ENCODE data around the gene PPP1R14B.
A peak's percentile ranks its signal among the peaks of the same experiment; 100 is the strongest.

The PPP1R14B gene

DNA sequence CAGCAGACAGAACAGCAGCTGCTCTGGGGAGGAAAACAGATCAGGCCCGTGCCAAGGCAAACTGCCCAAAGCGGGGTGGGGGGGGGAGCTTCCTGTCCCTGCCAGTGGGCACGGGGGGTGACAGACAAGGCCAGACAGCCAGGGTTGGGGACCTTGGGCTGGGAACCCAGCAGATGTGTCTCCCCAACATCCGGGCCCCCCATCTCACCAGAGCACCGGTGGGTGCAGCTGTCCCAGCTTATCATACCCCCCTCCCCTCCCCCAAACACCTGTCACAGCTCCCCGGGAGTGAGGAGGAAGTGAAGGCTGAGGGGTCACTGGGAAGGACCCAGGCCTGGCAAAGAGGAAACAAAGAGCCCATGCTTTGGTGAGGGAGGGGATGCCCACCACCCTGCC is 1.3 kb downstream of the PPP1R14B start:
- no peak for DNase-seq

DNA sequence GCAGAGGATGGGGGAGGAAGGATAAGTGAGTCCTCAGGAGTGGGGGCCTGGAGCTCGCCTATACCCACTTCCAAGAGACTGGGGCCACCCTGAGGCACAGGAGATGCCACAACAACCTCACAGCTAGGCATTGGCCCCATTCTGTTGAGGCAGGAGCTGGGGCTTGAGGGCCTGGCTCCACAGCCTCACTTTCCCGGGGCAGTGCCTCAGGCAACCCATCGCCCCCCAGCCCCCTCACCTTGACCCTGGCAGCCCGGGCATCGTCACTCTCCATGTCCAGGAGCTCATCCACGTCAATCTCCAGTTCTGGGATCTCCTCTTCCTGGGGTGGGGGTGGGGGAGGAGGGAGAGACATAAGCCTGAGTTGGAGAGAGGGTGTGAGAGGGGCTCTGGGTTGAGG is 1.8 kb downstream of the PPP1R14B start:
- DNase-seq = no peak

DNA sequence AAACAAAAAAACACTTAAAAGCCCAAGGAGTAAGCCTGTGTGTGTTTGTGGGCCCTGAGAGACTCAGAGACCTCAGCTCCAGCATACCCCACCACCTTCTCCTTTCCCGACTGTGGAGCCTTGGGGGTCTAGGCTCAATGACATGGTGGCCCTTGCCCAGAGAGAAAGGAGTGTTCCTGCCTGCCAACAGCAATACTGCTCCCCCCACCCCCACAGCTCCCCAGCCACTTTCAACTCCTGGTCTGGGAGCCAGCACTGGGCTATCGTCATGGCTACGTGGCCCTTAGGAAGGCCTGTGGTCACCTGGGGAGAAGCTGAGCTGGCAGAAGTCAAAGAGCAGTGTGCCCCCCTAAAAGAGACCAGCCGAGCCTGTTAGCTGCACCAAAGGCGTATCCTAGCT is 2.6 kb downstream of the PPP1R14B start:
- no peak for DNase-seq

DNA sequence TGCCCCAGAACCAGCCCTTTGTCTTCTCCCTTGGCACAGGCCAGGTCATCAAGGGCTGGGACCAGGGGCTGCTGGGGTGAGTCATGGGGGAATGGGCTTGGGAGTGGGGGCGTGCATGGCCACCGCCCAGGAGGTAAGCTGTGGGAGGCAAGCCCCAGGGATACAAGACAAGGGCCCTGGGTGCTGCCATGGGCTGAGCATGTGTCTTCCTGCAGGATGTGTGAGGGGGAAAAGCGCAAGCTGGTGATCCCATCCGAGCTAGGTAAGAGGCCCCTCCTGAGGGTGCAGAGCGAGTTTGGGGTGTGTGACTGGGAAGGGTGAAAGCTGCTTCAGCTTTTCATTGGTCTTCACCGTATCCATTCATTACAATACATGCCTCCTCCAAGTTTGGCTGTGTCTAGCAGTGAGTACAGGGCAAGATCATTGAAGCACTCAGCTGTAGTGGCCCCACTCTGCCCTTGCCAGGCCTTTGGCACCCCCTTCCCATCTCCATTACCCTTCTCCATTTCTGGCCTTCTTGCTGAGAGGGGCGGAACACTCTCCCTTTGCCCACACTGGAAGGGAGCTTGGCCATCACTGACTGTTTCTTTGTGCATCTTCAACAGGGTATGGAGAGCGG is 3.4 kb downstream of the PPP1R14B start:
- no peak for DNase-seq

DNA sequence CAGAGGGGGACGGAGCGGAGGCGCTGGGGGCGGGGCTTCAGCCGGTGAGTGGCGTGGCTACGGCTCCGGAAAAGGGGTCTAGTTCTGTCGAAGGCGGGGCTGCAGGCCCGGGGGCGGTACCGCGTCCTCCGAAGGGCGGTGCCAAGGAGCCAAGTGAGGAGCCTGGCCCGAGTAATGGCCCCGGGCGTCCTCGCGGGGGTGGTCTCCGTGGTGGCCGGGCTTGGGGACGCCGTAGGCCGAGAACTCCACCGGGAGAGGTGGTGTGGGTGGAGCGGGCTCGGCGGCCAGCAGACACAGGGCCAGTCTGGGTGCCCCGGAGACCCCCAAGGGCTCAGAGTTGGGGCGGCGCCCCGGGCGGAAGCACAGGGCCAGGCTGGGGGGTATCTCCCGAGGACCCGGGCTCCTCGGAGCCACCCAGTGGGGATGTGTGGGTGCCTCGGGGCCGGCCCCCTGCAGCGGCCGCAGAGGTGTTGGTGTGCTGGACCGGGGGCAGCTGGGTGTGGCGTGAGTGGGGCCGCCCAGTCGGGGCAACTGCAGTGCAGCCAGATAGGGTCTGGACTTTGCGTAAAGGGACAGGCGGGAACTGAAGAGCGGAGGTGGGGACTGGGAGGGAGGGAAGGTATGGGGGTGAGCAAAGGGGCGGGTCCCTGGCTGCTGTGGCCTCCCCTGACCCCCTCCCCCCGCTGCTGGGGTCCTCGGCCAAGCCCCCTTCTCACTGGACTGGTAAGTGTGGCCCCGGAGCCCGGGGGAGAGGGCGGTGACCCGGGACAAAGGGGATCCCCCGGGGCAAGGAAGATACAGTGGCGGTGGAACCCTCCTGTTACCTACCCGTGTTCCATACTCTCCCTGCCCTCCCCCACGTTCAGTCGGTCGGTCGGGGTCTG is 5.0 kb downstream of the PPP1R14B start:
- peak; percentile 72 for DNase-seq

DNA sequence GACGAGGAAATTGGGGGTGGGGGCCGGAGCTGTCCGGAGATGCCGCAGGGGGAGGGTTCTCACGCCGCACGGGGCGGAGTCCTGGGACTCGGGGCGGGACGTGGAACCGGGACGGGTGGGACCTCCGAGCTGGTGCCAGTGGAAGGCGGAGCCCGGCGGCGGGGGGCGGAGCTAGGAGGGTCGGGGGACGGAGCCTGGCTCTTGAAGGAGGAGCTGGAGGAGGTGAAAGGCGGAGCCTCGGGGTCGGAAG is 5.6 kb downstream of the PPP1R14B start:
- DNase-seq = peak; percentile 99

DNA sequence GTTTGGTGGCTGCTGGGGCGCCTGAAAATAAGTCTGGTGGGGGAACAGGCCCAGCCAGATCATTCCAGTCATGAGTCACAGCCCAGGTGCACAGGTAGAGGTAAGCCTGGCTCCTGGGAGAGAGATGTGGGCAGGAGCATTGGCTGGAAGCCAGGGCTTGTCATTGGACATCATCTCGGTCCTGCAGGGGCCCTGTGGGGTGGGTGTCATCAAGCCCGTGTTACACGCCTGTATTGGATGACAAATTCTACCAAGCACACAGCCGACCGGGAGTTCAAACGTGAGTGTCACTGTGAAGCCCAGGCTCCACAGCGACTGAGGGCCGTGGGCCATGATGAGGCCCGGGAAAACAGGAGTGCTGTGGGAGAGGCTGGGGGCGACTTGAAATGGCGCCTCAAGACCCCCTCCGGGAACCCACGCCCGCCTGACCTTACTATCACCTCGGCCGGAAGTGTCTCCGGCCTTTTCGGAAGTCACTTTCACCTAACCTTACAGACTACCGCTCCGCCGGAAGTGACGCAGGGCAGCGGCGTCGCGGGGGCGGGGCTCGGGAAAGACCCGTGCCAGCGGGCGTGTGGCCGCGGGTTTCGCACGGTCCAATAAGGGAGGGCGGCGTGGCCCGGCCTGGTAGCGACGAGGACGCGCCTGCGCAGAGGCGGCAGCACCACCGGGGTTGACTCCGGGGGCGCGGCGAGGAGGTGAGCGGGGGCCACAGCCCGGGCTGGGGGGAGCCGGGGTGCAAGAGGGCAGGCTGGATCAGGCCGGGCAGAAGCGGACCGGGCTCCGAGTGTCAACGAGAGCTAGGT is 6.1 kb downstream of the PPP1R14B start, which contains the start of gene FKBP2:
TSS of gene FKBP2 (plus strand) at position 661 of the 806 bp plus-strand sequence. CDS start 1,293 bp downstream, outside the sequence.
- DNase-seq = peak; percentile 98

DNA sequence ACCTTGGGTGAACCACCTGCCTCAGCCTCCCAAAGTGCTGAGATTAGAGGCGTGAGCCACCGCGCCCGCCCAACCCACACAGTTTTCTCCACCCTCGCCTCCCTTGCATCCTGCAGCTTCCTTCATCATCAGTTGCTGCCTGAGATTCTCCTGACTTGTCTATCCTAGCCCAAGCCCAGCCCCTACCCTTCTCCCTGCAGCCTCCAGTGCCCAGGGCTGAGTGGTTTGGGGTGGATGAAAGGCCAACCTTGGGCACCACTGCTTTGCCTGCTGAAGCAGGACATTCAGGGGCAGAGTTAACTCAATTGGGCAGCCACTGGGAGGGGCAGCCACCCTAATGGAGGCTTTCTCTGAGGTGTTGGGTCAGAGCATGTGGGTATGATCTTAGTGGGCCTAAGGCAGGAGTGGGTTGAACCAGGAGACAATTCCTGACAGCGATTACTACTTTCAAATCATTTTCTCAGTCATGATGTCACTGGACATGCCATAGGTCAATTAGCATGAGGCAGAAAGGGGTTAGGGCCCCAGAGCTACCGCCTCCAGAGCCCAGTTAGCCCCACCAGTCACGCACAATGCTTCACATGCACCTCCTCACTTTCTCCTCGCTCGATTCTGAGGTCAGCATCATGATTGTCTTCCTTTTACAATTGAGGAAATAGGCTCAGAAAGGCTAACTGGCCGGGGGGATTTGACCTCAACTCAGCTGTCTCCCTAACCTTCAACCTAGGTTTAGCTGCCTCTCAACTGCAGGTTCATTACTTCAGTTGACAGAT is 6.9 kb downstream of the PPP1R14B start:
- peak; percentile 81 for DNase-seq

DNA sequence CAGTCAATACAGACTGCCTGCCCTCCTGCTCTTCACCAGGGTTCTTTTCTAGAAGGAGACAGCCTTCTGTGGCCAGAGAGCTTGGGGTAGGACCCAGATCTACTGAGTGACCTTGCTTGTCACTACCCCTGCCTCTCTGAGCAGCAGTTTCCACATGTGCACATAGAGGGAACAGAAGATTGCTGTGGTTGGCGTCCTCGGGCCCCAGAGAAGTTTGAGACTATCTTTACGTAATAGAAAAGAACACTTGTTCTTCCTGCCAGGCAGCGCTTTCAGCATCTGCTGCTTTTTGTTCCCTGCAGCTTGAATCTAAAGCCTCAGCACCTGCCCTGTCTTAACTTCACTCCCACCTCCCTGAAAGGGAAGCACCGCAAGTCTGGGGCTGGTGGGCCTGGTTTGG is 7.7 kb downstream of the PPP1R14B start:
- no peak for DNase-seq

DNA sequence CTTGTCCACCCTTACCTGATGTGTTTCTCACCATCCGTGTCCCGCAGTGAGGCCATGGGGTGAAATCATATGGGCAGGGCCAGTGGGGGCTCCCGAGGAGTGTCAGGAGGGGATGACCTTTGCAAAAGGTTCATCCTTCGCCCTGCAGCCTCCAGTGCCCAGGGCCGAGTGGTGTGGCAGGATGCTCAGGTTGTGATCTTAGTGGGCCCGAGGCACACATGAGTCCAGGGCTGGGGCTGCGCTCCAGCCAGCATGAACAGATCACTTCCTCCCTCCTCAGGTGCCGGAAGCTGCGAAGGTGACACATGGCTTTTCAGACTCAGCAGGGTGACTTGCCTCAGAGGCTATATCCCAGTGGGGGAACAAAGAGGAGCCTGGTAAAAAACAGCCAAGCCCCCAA is 8.7 kb downstream of the PPP1R14B start:
- no peak for DNase-seq

DNA sequence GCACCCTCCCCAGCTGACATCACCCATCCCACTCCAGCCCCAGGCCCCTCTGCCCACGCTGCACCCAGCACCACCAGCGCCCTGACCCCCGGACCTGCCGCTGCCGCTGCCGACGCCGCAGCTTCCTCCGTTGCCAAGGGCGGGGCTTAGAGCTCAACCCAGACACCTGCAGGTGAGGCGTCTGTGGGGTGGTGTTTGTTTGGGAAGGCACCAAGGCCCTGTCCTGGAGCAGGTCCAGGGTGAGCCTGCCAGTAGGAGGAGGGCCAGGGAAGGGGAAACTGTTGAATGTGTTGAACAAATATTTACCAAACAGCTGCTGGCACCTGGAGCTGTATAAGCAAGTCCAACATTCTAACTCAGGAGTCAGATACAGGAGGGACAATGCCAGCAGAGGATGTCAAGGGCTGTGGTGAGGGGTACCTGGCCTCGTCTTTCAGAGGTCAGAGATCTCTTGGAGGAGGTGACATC is 9.2 kb downstream of the PPP1R14B start:
- DNase-seq = no peak

DNA sequence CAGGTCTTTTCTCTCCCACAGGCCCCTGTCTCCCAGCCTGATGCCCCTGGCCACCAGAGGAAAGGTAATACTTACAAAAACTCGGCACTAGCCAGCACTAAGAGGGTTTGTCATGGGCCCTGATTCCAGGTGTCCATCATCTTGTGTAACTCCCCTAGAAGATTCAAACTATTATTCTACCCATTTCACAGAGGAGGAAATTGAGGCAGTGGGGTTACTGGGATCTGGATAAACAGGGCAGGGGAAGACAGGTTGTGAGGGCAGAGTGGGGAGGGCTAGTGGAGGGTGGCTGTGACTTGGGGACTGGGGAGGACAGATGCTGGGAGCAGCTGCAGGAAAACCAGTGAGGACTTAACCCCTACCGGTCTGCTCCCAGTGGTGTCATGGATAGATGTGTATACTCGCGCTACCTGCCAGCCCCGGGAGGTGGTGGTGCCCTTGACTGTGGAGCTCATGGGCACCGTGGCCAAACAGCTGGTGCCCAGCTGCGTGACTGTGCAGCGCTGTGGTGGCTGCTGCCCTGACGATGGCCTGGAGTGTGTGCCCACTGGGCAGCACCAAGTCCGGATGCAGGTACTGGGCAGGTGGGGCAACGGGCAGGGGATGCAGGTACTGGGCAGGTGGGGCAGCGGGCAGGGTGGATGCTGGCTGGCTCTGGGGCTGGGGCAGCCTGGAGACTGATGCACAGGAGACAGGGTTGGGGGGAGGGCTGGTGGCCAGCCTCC is 11.1 kb downstream of the PPP1R14B start:
- no peak for DNase-seq

DNA sequence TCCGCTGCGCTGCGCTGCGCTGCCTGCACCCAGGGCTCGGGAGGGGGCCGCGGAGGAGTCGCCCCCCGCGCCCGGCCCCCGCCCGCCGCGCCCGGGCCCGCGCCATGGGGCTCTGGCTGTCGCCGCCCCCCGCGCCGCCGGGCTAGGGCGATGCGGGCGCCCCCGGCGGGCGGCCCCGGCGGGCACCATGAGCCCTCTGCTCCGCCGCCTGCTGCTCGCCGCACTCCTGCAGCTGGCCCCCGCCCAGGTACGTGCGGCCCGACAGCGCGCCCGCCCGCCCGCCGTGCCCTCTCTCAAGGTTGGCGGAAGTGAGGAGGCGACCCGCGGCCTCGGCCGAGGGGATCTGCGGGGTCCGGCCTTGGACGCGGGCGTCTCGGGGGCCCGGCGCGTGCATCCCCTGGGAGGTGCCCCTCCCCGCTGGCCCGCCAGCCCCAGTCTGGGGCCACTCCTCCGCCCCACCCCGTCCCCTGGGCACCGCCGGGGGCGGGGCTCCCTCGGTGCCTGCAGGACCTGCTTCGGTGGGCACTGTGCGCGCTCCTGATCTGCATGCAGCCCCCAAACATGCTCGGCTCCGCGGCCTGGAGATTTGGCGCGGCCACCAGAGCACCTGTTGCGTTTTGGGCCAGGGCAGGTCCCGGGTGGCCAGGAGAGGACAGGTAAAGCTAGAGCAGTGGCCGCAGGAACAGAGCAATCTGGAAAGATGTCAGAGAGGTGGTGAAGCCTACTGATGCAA is 11.9 kb downstream of the PPP1R14B start:
- peak; percentile 53 for DNase-seq

DNA sequence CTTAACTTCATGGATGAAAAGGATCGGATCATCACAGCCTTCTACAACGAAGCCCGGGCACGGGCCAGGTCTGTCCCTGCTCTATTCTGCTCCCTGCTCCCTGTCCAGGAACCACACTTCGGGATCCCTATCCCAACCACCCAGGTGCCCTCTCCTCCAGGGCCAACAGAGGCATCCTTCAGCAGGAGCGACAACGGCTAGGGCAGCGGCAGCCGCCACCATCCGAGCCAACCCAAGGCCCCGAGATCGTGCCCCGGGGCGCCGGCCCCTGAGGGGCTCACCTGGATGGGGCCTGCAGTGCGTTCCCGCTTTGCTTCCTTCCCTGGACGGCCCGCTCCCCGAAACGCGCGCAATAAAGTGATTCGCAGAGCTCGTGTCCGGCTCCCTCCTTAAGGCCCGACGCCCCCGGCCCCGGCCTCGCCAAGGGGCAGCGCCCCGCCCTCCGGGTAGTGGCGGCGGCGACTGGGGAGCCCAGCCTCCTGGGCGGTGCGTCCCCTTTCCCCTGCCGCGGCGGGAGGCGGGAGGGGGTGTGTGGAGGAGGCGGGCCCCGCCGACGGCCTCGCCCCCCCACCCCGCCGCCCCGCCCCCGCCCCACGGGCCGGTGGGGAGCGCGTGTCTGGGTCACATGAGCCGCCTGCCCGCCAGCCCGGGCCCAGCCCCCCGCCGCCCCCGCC is 12.7 kb downstream of the PPP1R14B start, which contains the start of gene VEGFB:
TSS of gene VEGFB (plus strand) at position 672 of the 674 bp plus-strand sequence. CDS start 250 bp downstream, outside the sequence.
- peak; percentile 56 for DNase-seq

DNA sequence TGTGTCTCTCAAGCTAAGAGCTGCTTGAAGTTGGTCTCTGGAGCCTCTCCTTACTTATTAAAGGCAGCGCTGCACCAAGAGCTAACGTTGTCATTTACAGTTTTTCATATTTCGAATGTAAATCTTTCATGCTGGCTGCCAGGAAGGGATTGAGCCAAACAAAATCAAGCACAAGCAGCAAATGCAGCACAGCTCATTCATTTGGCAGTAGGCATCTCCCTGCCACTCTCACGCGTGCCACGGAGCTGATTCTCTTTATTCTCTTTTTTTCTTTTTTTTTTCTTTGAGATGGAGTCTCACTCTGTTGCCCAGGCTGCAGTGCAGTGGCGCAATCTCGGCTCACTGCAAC is 13.8 kb downstream of the PPP1R14B start:
- no peak for DNase-seq

DNA sequence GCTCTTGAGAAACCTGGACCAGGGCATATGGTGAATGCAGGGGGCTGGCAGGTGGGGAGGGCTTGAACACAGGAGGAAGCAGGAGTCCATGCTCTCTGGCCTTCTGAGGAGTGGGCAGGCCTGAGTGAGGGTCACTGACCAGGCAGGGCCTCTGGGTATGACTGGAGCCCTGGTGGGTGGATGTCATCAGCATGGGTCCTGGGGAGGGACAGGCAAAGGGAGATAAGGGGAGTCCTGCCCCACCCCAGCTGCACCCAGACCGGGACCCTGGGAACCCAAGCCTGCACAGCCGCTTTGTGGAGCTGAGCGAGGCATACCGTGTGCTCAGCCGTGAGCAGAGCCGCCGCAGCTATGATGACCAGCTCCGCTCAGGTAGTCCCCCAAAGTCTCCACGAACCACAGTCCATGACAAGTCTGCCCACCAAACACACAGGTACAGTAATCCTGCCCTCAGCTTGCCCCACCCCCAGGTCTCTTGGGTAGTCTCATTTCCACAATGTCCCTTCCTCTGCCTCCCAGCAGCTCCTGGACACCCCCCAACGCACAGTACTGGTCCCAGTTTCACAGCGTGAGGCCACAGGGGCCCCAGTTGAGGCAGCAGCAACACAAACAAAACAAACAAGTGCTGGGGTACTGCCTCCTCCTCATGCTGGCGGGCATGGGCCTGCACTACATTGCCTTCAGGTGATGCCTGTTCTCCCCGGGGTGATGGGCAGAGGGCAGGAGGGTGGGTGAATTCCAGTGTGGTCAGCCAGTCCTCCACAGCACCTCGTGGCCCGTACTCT is 14.4 kb downstream of the PPP1R14B start:
- no peak for DNase-seq

DNA sequence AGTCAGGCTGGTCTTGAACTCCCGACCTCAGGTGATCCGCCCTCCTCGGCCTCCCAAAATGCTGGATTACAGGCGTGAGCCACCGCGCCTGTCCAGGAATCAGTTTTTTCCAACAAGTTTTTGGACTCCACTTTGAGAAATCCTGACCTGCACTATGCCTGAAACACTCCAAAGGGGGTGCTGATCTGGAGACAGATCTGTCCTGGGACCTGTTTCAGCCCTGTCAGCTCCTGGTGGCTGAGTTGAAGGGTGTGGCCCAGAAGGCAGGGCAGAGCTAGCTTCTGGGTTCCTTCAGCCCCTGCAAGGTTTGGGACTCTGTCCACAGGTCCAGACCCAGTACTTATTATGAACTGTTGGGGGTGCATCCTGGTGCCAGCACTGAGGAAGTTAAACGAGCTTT is 15.2 kb downstream of the PPP1R14B start:
- no peak for DNase-seq

DNA sequence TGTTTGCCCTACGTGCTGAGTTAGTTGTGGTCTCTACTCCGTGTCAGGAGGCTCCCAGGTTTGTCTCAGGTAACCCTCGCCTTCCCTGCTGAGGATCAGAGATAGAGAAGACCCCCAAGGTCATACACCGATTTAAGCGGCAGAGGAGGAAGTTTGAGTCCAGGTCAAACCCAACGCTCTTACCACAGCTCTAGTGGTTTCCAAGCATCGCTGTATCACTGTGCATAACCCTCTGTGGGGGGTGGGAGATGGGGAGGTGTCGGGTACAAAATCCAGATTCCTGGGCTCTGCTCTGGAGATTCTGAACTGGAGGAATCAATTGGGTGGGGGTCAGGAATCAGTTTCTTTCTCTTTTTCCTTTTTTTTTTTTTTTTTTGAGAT is 15.8 kb downstream of the PPP1R14B start:
- DNase-seq = peak; percentile 70

DNA sequence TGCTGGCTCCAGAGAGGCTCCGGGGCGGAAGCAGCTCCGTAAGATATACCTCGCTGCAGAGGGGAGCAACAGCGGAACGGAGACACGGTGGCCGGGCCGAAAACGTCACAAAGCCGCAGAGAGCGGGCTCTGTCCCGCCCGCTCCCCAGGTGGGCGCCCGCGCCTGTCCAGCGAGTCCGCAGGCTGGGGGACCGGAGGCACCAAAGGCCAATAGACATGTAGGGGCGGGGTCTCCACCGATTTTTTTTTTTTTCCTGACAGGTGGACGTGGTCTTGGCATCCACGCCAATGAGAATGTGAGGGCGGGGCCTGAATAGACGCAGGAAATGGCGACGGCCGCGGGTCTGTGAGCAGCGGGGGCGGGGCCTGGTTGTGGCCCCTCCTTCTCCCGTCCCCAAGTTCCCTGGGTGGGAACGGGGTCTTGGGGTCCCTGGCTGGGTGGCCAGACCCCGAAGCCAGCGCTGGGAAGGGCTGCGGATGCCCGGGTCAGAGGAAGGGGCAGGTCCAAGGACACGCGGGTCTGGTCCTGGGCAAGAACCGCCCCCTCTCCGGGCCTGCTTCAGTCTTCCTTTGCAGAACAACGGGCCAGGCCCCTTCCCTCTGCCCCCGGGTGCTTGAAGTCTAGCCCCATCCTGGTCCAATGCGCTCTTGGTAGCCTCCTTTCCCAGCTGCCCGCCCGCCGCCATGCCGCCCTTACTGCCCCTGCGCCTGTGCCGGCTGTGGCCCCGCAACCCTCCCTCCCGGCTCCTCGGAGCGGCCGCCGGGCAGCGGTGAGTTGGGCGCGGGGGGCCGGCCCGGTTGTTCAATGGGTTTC is 16.4 kb downstream of the PPP1R14B start, which contains the start of gene DNAJC4:
TSS of gene DNAJC4 (plus strand) at position 378 of the 814 bp plus-strand sequence. CDS start at position 685, 307 bp downstream.
- DNase-seq = peak; percentile 97
